DOHH2 (cell line): ENCODE measurements around the gene GALNT15.

Experiments
- H3F3A ChIP-seq: fragments of 200-600 bp; sonication (generic), shearing (Covaris generic); 2 replicates; pipeline ENCODE4 v1.6.0; 2016; ENCODE audit warnings: antibody characterized with exemption, mild to moderate bottlenecking; ENCODE audit not compliant: control insufficient read depth, insufficient read depth
- H3K27ac ChIP-seq: fragments of 200-600 bp; sonication (generic); 2 replicates; pipeline ENCODE4 v1.5.1; 2014; ENCODE audit warnings: low read depth, mild to moderate bottlenecking, low read length, moderate library complexity
- H3K27me3 ChIP-seq: fragments of 200-600 bp; sonication (generic); 2 replicates; pipeline ENCODE4 v1.6.1; 2014; ENCODE audit warnings: mild to moderate bottlenecking, low read length, mixed read lengths; ENCODE audit not compliant: control insufficient read depth
- H3K36me3 ChIP-seq: fragments of 200-600 bp; sonication (generic); 2 replicates; pipeline ENCODE4 v1.6.1; 2014; ENCODE audit warnings: mild to moderate bottlenecking, low read length, moderate library complexity, mixed read lengths; ENCODE audit not compliant: control insufficient read depth
- H3K4me1 ChIP-seq: fragments of 200-600 bp; sonication (generic); 2 replicates; pipeline ENCODE4 v1.6.1; 2014; ENCODE audit warnings: mild to moderate bottlenecking, low read length, mixed read lengths; ENCODE audit not compliant: control insufficient read depth
- H3K4me2 ChIP-seq: fragments of 200-600 bp; sonication (generic); 2 replicates; pipeline ENCODE4 v1.6.0; 2014; ENCODE audit warnings: mild to moderate bottlenecking, low read length, moderate library complexity
- H3K4me3 ChIP-seq: fragments of 200-600 bp; sonication (generic); 2 replicates; pipeline ENCODE4 v1.5.1; 2014; ENCODE audit warnings: mild to moderate bottlenecking, low read length, mixed read lengths
- H3K79me2 ChIP-seq: fragments of 200-600 bp; sonication (generic); 2 replicates; pipeline ENCODE4 v1.6.1; 2014; ENCODE audit warnings: mild to moderate bottlenecking, low read length, mixed read lengths; ENCODE audit not compliant: control insufficient read depth
- H3K9me2 ChIP-seq: fragments of 200-600 bp; sonication (generic); replicated peaks from 2 replicates; pipeline ENCODE4 v1.6.1; 2014; ENCODE audit warnings: mild to moderate bottlenecking, low read length, mixed read lengths; ENCODE audit not compliant: control insufficient read depth
- H3K9me3 ChIP-seq: fragments of 200-600 bp; sonication (generic); 2 replicates; pipeline ENCODE4 v1.6.1; 2014; ENCODE audit warnings: antibody characterized with exemption, low read length, mixed read lengths; ENCODE audit not compliant: control insufficient read depth, insufficient read depth
- H4K20me1 ChIP-seq: fragments of 200-600 bp; sonication (generic); 2 replicates; pipeline ENCODE4 v1.6.0; 2014; ENCODE audit warnings: low read depth, mild to moderate bottlenecking, antibody characterized with exemption, low read length, moderate library complexity; ENCODE audit not compliant: control insufficient read depth, insufficient read depth
- EZH2phosphoT487 ChIP-seq: fragments of 200-600 bp; sonication (generic); IDR thresholded peaks from 2 replicates; pipeline ENCODE4 v1.6.1; 2017; ENCODE audit warnings: borderline replicate concordance, mild to moderate bottlenecking, antibody characterized with exemption, low read length, moderate library complexity, mixed read lengths
- TF ChIP-seq, protein P1 (sequence below): fragments of 200-600 bp; sonication (generic); IDR thresholded peaks from one replicate; pipeline ENCODE4 v1.5.1; 2014; ENCODE audit warnings: antibody characterized with exemption, mild to moderate bottlenecking, low read depth, low read length; ENCODE audit not compliant: poor library complexity, severe bottlenecking

The GALNT15 gene

GRCh38 chr3:16222547-16222946 lies 48.1 kb downstream of the GALNT15 start:
- no peak overlapping the region for H3K27ac ChIP-seq
- peaks cover 5% of the 10 kb centered on the region; the same call in 1 of the 2 replicates for H3K27me3 ChIP-seq
- H3K9me3 ChIP-seq = no peaks in the 10 kb centered on the region
- H3K9me2 ChIP-seq = no peaks in the 10 kb centered on the region
- H3K36me3 ChIP-seq = no peaks in the 10 kb centered on the region
- no peaks in the 10 kb centered on the region for H4K20me1 ChIP-seq
- H3F3A ChIP-seq = no peaks in the 10 kb centered on the region
- H3K79me2 ChIP-seq = no peaks in the 10 kb centered on the region
- TF ChIP-seq EZH2phosphoT487 = no peak
- TF ChIP-seq, protein P1, sequence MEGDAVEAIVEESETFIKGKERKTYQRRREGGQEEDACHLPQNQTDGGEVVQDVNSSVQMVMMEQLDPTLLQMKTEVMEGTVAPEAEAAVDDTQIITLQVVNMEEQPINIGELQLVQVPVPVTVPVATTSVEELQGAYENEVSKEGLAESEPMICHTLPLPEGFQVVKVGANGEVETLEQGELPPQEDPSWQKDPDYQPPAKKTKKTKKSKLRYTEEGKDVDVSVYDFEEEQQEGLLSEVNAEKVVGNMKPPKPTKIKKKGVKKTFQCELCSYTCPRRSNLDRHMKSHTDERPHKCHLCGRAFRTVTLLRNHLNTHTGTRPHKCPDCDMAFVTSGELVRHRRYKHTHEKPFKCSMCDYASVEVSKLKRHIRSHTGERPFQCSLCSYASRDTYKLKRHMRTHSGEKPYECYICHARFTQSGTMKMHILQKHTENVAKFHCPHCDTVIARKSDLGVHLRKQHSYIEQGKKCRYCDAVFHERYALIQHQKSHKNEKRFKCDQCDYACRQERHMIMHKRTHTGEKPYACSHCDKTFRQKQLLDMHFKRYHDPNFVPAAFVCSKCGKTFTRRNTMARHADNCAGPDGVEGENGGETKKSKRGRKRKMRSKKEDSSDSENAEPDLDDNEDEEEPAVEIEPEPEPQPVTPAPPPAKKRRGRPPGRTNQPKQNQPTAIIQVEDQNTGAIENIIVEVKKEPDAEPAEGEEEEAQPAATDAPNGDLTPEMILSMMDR = no peak
- no peak overlapping the region for H3K4me3 ChIP-seq
- H3K4me1 ChIP-seq = no peaks in the 10 kb centered on the region
- no peak overlapping the region for H3K4me2 ChIP-seq

- Histone ChIP-seq H3K9me2 (no peaks in the 10 kb centered on the region), H3K9me3 (no peaks in the 10 kb centered on the region), H3K4me1 (no peaks in the 10 kb centered on the region), H4K20me1 (no peaks in the 10 kb centered on the region), H3K27me3 (peaks cover 5% of the 10 kb centered on the region; the same call in 1 of the 2 replicates), H3K36me3 (no peaks in the 10 kb centered on the region), H3F3A (no peaks in the 10 kb centered on the region), H3K4me2 (no peak overlapping the region), H3K79me2 (no peaks in the 10 kb centered on the region), H3K27ac (no peak overlapping the region), H3K4me3 (no peak overlapping the region)
- TF ChIP-seq, protein P1 = no peak
- TF ChIP-seq EZH2phosphoT487 = no peak
Observed at GRCh38 chr3:16224325-16224724, 49.8 kb downstream of the GALNT15 start.

DNA sequence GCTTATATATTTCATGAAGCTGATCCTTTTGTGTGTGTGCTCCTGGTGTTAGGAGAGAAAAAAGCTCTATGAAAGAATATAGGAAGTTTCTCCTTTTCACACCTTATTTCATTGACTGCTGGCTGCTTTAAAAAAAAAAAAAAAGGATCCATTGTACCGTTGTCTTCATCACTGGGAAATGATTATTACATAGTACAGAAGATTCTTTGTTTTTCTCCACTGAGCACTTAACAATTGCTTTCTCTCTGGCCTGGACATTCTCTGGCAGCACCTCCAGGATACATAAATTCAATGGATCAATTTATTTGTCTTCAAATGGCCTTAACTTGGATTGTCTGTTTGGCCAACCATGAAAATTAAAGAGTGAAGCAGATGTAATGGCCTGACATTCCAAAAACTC lies 53.1 kb downstream of the GALNT15 start:
- peaks cover 2% of the 10 kb centered on the region; the same call in 1 of the 2 replicates for H3K27me3 ChIP-seq
- H3K36me3 ChIP-seq = no peaks in the 10 kb centered on the region
- no peak overlapping the region for H3K4me2 ChIP-seq
- H3K27ac ChIP-seq = no peak overlapping the region
- no peaks in the 10 kb centered on the region for H3K4me1 ChIP-seq
- H3F3A ChIP-seq = no peaks in the 10 kb centered on the region
- no peaks in the 10 kb centered on the region for H3K9me3 ChIP-seq
- H3K4me3 ChIP-seq = no peak overlapping the region
- no peaks in the 10 kb centered on the region for H3K9me2 ChIP-seq
- no peaks in the 10 kb centered on the region for H3K79me2 ChIP-seq
- TF ChIP-seq EZH2phosphoT487 = no peak
- TF ChIP-seq, protein P1 = no peak
- no peaks in the 10 kb centered on the region for H4K20me1 ChIP-seq
